Neuron (in vitro differentiated cells): Measurements from ENCODE around the gene RTN4RL1.
"Not testable (repeated sequence)": the region's sequence is repeated elsewhere in the genome, so short reads cannot be mapped to it uniquely, and the experiment has no call there.

Experiments used
- H2AFZ ChIP-seq: one replicate; pipeline ENCODE4 v1.6.1; 2013; ENCODE audit warnings: low read depth, mild to moderate bottlenecking, inconsistent platforms, low read length, moderate library complexity
- H3K27me3 ChIP-seq: one replicate; pipeline ENCODE4 v1.6.1; 2013; ENCODE audit warnings: low read length; ENCODE audit not compliant: insufficient read depth
- H3K36me3 ChIP-seq: one replicate; pipeline ENCODE4 v1.6.1; 2013; ENCODE audit warnings: low read length; ENCODE audit not compliant: insufficient read depth
- H3K4me1 ChIP-seq: one replicate; pipeline ENCODE4 v1.6.1; 2013; ENCODE audit warnings: low read length; ENCODE audit not compliant: insufficient read depth
- H3K4me3 ChIP-seq: 2 replicates; pipeline ENCODE4 v1.5.1; 2013; ENCODE audit warnings: mild to moderate bottlenecking, low read length, moderate library complexity
- H3K9me3 ChIP-seq: one replicate; pipeline ENCODE4 v1.6.1; 2013; ENCODE audit warnings: low read length

The RTN4RL1 gene

GRCh38 chr17:1905190-1905913, 119.8 kb downstream of the RTN4RL1 start:
- Histone ChIP-seq H3K9me3 (no peaks in the 10 kb centered on the region), H3K4me3 (peak overlapping the region; percentile 17), H3K4me1 (peaks cover 52% of the 10 kb centered on the region), H3K36me3 (no peaks in the 10 kb centered on the region), H2AFZ (peak overlapping the region; percentile 39), H3K27me3 (no peaks in the 10 kb centered on the region)

GRCh38 chr17:1904273-1905182, 120.6 kb downstream of the RTN4RL1 start:
- H3K4me3 ChIP-seq = peak overlapping the region; percentile 17
- H2AFZ ChIP-seq = peak overlapping the region; percentile 39
- no peaks in the 10 kb centered on the region for H3K9me3 ChIP-seq
- no peaks in the 10 kb centered on the region for H3K36me3 ChIP-seq
- H3K4me1 ChIP-seq = peaks cover 44% of the 10 kb centered on the region
- no peaks in the 10 kb centered on the region for H3K27me3 ChIP-seq

- Histone ChIP-seq H3K4me1 (peaks cover 3% of the 10 kb centered on the region), H2AFZ (no peak overlapping the region), H3K36me3 (peaks cover 41% of the 10 kb centered on the region), H3K9me3 (no peaks in the 10 kb centered on the region), H3K4me3 (no peak overlapping the region), H3K27me3 (no peaks in the 10 kb centered on the region)
Measured at GRCh38 chr17:1899403-1900000, 125.6 kb downstream of the RTN4RL1 start.

GRCh38 chr17:1898872-1899271, 126.3 kb downstream of the RTN4RL1 start:
- Histone ChIP-seq H3K9me3 (no peaks in the 10 kb centered on the region), H3K36me3 (peaks cover 44% of the 10 kb centered on the region), H2AFZ (no peak overlapping the region), H3K4me3 (no peak overlapping the region), H3K4me1 (no peaks in the 10 kb centered on the region), H3K27me3 (no peaks in the 10 kb centered on the region)

GRCh38 chr17:1898332-1898731, 126.8 kb downstream of the RTN4RL1 start:
- Histone ChIP-seq H3K4me3 (no peak overlapping the region), H2AFZ (no peak overlapping the region), H3K27me3 (no peaks in the 10 kb centered on the region), H3K4me1 (no peaks in the 10 kb centered on the region), H3K9me3 (no peaks in the 10 kb centered on the region), H3K36me3 (peaks cover 49% of the 10 kb centered on the region)

- Histone ChIP-seq H3K4me1 (no peaks in the 10 kb centered on the region), H3K9me3 (no peaks in the 10 kb centered on the region), H3K4me3 (no peak overlapping the region), H3K36me3 (peaks cover 58% of the 10 kb centered on the region), H3K27me3 (no peaks in the 10 kb centered on the region), H2AFZ (no peak overlapping the region)
Measured at GRCh38 chr17:1897105-1897656, 128.0 kb downstream of the RTN4RL1 start.

GRCh38 chr17:1896243-1897104, 128.7 kb downstream of the RTN4RL1 start:
- Histone ChIP-seq H3K36me3 (peaks cover 65% of the 10 kb centered on the region), H3K4me1 (no peaks in the 10 kb centered on the region), H3K27me3 (no peaks in the 10 kb centered on the region), H3K9me3 (no peaks in the 10 kb centered on the region), H2AFZ (no peak overlapping the region), H3K4me3 (no peak overlapping the region)

GRCh38 chr17:1895479-1895878, 129.7 kb downstream of the RTN4RL1 start:
- not testable (repeated sequence) for H3K4me3 ChIP-seq, H3K27me3 ChIP-seq
- H3K36me3 ChIP-seq = peaks cover 72% of the 10 kb centered on the region

GRCh38 chr17:1894753-1895339, 130.3 kb downstream of the RTN4RL1 start:
- peaks cover 77% of the 10 kb centered on the region for H3K36me3 ChIP-seq
- no peak overlapping the region for H2AFZ ChIP-seq
- no peak overlapping the region for H3K4me3 ChIP-seq
- H3K9me3 ChIP-seq = no peaks in the 10 kb centered on the region
- H3K4me1 ChIP-seq = no peaks in the 10 kb centered on the region
- H3K27me3 ChIP-seq = no peaks in the 10 kb centered on the region

More at GRCh38 chr17:1895479-1895878, 129.7 kb downstream of the RTN4RL1 start:
- H2AFZ ChIP-seq, H3K4me1 ChIP-seq, H3K9me3 ChIP-seq: not testable (repeated sequence)

- Histone ChIP-seq H2AFZ (no peak overlapping the region), H3K4me1 (no peaks in the 10 kb centered on the region), H3K9me3 (peaks cover 3% of the 10 kb centered on the region), H3K4me3 (no peak overlapping the region), H3K36me3 (peaks cover 78% of the 10 kb centered on the region), H3K27me3 (no peaks in the 10 kb centered on the region)
Measured at GRCh38 chr17:1890758-1891450, 134.2 kb downstream of the RTN4RL1 start.

GRCh38 chr17:1888741-1889140, 136.4 kb downstream of the RTN4RL1 start:
- Histone ChIP-seq H3K4me1 (no peaks in the 10 kb centered on the region), H2AFZ (no peak overlapping the region), H3K9me3 (peaks cover 14% of the 10 kb centered on the region), H3K36me3 (peaks cover 87% of the 10 kb centered on the region), H3K4me3 (no peak overlapping the region), H3K27me3 (no peaks in the 10 kb centered on the region)
